PC-9 (cell line): Measurements from ENCODE around the gene WDR5. TPM values are rescaled to one million over a fixed set of nuclear protein-coding genes. Genes with fewer than 3 reads are reported as not detected.
"Not testable (repeated sequence)": the region's sequence is repeated elsewhere in the genome, so short reads cannot be mapped to it uniquely, and the experiment has no call there.

ENCODE experiments used
- BruUV-seq: library from RNA; stranded (reverse); fragments of 400-500 nt; replicated peaks from 2 replicates; lab custom pipeline; 2021; lab: Mats Ljungman, UMichigan
- CTCF ChIA-PET: fragments of 300-600 bp; sonication (Branson Sonifier 250); formaldehyde crosslinking; loops from one replicate; lab custom pipeline; 2022; ENCODE audit warnings: antibody characterized with exemption; lab: Charles Lee
- POLR2A ChIA-PET: fragments of 300-600 bp; sonication (Branson Sonifier 250); formaldehyde crosslinking; loops from one replicate; lab custom pipeline; 2022; ENCODE audit warnings: antibody characterized with exemption; ENCODE audit not compliant: unreplicated experiment; lab: Charles Lee
- DNase-seq, 2 experiments: peaks; one replicate each; pipeline versions ENCODE4 v3.0.0 to v3.0.0-alpha.2; 2015 to 2022; ENCODE audit warnings: mixed read lengths in 1 of 2
- H2AFZ ChIP-seq: fragments of 200-600 bp; sonication (generic); 2 replicates; pipeline ENCODE4 v1.8.1; 2017; ENCODE audit warnings: antibody characterized with exemption
- H3F3A ChIP-seq: fragments of 200-600 bp; sonication (generic); 2 replicates; pipeline ENCODE4 v1.8.1; 2017; ENCODE audit warnings: antibody characterized with exemption, mild to moderate bottlenecking, low read depth; ENCODE audit not compliant: insufficient read depth
- H3K27ac ChIP-seq: fragments of 200-600 bp; sonication (generic); 2 replicates; pipeline ENCODE4 v1.6.1; 2016; ENCODE audit warnings: mixed run types
- H3K27me3 ChIP-seq: fragments of 200-600 bp; sonication (generic); 2 replicates; pipeline ENCODE4 v1.6.1; 2016; ENCODE audit warnings: low read depth, mixed run types; ENCODE audit not compliant: insufficient read depth
- H3K36me3 ChIP-seq: fragments of 200-600 bp; sonication (generic); 2 replicates; pipeline ENCODE4 v1.6.1; 2016; ENCODE audit warnings: low read depth, mixed run types
- H3K4me1 ChIP-seq: fragments of 200-600 bp; sonication (generic); replicated peaks from 2 replicates; pipeline ENCODE4 v1.6.1; 2016; ENCODE audit warnings: mixed run types; ENCODE audit not compliant: insufficient read depth
- H3K4me2 ChIP-seq: fragments of 200-600 bp; sonication (generic); 2 replicates; pipeline ENCODE4 v1.6.1; 2017; ENCODE audit warnings: mixed run types
- H3K4me3 ChIP-seq: fragments of 200-600 bp; sonication (generic); 2 replicates; pipeline ENCODE4 v1.6.1; 2016; ENCODE audit warnings: mixed run types
- H3K79me2 ChIP-seq: fragments of 200-600 bp; sonication (generic); 2 replicates; pipeline ENCODE4 v1.6.1; 2017; ENCODE audit warnings: low read depth, mixed run types
- H3K9me2 ChIP-seq: fragments of 200-600 bp; sonication (generic); 2 replicates; pipeline ENCODE4 v1.8.1; 2017; ENCODE audit warnings: mild to moderate bottlenecking; ENCODE audit not compliant: insufficient read depth
- H3K9me3 ChIP-seq: fragments of 200-600 bp; sonication (generic); 2 replicates; pipeline ENCODE4 v1.8.1; 2016; ENCODE audit warnings: low read depth; ENCODE audit not compliant: insufficient read depth
- H4K20me1 ChIP-seq: fragments of 200-600 bp; sonication (generic); 2 replicates; pipeline ENCODE4 v1.8.1; 2017; ENCODE audit not compliant: insufficient read depth
- CTCF ChIP-seq: fragments of 200-600 bp; sonication (generic); conservative IDR thresholded peaks from 2 replicates; pipeline ENCODE4 v1.6.1; 2017; ENCODE audit warnings: mixed run types, antibody characterized with exemption, mild to moderate bottlenecking, moderate library complexity
- EZH2 ChIP-seq: fragments of 200-600 bp; sonication (generic); IDR thresholded peaks from 2 replicates; pipeline ENCODE4 v1.8.0; 2017; ENCODE audit warnings: antibody characterized with exemption, low read depth
- intact Hi-C: fragments of 100-400 bp; cut with micrococcal nuclease; formaldehyde crosslinking; loops from one replicate; pipeline ENCODE4 v1.10.0; 2022; ENCODE audit not compliant: unreplicated experiment
- total RNA-seq: library from RNA; stranded (reverse); gene quantifications from 2 replicates; pipeline ENCODE4 v1.2.3, GENCODE V29; 2021

WDR5 gene
- total RNA-seq, 1 experiment from 2014 or later = 53.4 TPM

- no TSS peak for BruUV-seq
- no peak overlapping the region for H3K4me2 ChIP-seq
These were observed 36.6 kb upstream of the WDR5 start for GRCh38 chr9:134099123-134099761.

GRCh38 chr9:134100040-134100439, 35.8 kb upstream of the WDR5 start:
- Histone ChIP-seq H3K27me3 (peaks cover 76% of the 10 kb centered on the region), H3K4me2 (no peak overlapping the region), H3F3A (no peaks in the 10 kb centered on the region), H3K4me3 (no peak overlapping the region), H3K9me3 (no peaks in the 10 kb centered on the region; the same call in 1 of the 2 replicates), H3K36me3 (no peaks in the 10 kb centered on the region), H4K20me1 (no peaks in the 10 kb centered on the region), H3K9me2 (no peaks in the 10 kb centered on the region), H2AFZ (no peak overlapping the region), H3K79me2 (no peaks in the 10 kb centered on the region), H3K4me1 (no peaks in the 10 kb centered on the region), H3K27ac (no peak overlapping the region)
- TF ChIP-seq EZH2 (no peak), CTCF (no peak)
- POLR2A ChIA-PET = no interaction called here
- intact Hi-C loops = no loop called here
- CTCF ChIA-PET = no interaction called here
- BruUV-seq = no TSS peak
- no peak for DNase-seq

More at GRCh38 chr9:134099123-134099761, 36.6 kb upstream of the WDR5 start:
- ChIA-PET POLR2A (no interaction called here), CTCF (interaction anchor here (0.8 kb wide), 1 partner anchor 104 kb away, joined by 3 read pairs; no protein-coding TSS in a partner anchor)
- Histone ChIP-seq H3K79me2 (no peaks in the 10 kb centered on the region), H3K4me1 (no peaks in the 10 kb centered on the region), H3K9me2 (no peaks in the 10 kb centered on the region), H3K9me3 (no peaks in the 10 kb centered on the region; the same call in 1 of the 2 replicates), H3K36me3 (no peaks in the 10 kb centered on the region), H4K20me1 (no peaks in the 10 kb centered on the region), H3K27me3 (peaks cover 79% of the 10 kb centered on the region), H3K4me3 (no peak overlapping the region), H2AFZ (no peak overlapping the region), H3F3A (no peaks in the 10 kb centered on the region), H3K27ac (no peak overlapping the region)
- intact Hi-C loops = loop anchor here (1.0 to 5.0 kb wide), 5 partner anchors 74 to 567 kb away; partner anchors contain the start of genes ADAMTSL2 and BRD3OS
- DNase-seq = peak; percentile 61 to 66
- TF ChIP-seq EZH2 (no peak), CTCF (peak; percentile 91)

GRCh38 chr9:134101133-134101532, 34.7 kb upstream of the WDR5 start:
- POLR2A ChIA-PET, H3K4me1 ChIP-seq, CTCF ChIA-PET: not testable (repeated sequence)

More at GRCh38 chr9:134101133-134101532, 34.7 kb upstream of the WDR5 start:
- H3K9me2 ChIP-seq, H3K36me3 ChIP-seq, intact Hi-C loops, H4K20me1 ChIP-seq, H3K9me3 ChIP-seq, H2AFZ ChIP-seq, BruUV-seq, H3K4me2 ChIP-seq, DNase-seq, H3K27ac ChIP-seq, H3K79me2 ChIP-seq, H3K4me3 ChIP-seq, H3F3A ChIP-seq: not testable (repeated sequence)
- H3K27me3 ChIP-seq = peaks cover 75% of the 10 kb centered on the region
